Upper lobe of left lung (tissue), 6 donors: ENCODE data around the gene FAM3A. TPM values are rescaled to one million over a fixed set of nuclear protein-coding genes. Genes with fewer than 3 reads are reported as not detected.

Experiments
- ATAC-seq, 2 donors: fragments of 200-7000 bp; cut with Tn5 transposase; one replicate each; pipeline ENCODE4 v1.9.1; 2022; ENCODE audit warnings: mild to moderate bottlenecking in 2 of 2, moderate library complexity in 2 of 2; ENCODE audit not compliant: low FRiP score in 2 of 2
- DNase-seq, 2 donors: peaks; one replicate each; pipeline ENCODE4 v3.0.0-alpha.2; 2019 to 2020
- H3K27ac ChIP-seq, 4 donors: fragments of 200-600 bp; sonication (generic); one replicate each; pipeline ENCODE4 v1.5.1; 2016 to 2019
- H3K27me3 ChIP-seq, 4 donors: fragments of 200-600 bp; sonication (generic); one replicate each; pipeline ENCODE4 v1.5.1; 2017 to 2019
- H3K36me3 ChIP-seq, 4 donors: fragments of 200-600 bp; sonication (generic); one replicate each; pipeline ENCODE4 v1.5.1; 2016 to 2019
- H3K4me1 ChIP-seq, 4 donors: fragments of 200-600 bp; sonication (generic); one replicate each; pipeline ENCODE4 v1.5.1; 2018 to 2019
- H3K4me3 ChIP-seq, 4 donors: fragments of 200-600 bp; sonication (generic); one replicate each; pipeline ENCODE4 v1.5.1; 2017 to 2019; ENCODE audit warnings: mild to moderate bottlenecking in 2 of 4, moderate library complexity in 1 of 4
- H3K9me3 ChIP-seq, 4 donors: fragments of 200-600 bp; sonication (generic); one replicate each; pipeline ENCODE4 v1.5.1; 2018 to 2019
- CTCF ChIP-seq, 6 experiments: fragments of 450-650 bp in 4 of 6; fragments of 200-600 bp in 2 of 6; sonication (generic) in 2 of 6; IDR thresholded peaks; one replicate each; pipeline ENCODE4 v1.5.1; 2016 to 2019; ENCODE audit warnings: antibody characterized with exemption in 6 of 6
- EP300 ChIP-seq, 4 donors: sonication (generic); formaldehyde crosslinking; IDR thresholded peaks; one replicate each; pipeline ENCODE4 v1.5.1; 2017; ENCODE audit warnings: antibody characterized with exemption in 4 of 4, control low read depth in 2 of 4
- POLR2A ChIP-seq, 4 donors: fragments of 450-650 bp; IDR thresholded peaks; one replicate each; pipeline ENCODE4 v1.5.1; 2016 to 2017; ENCODE audit warnings: antibody characterized with exemption in 4 of 4, mild to moderate bottlenecking in 2 of 4
- POLR2AphosphoS5 ChIP-seq, 2 donors: sonication (generic); formaldehyde crosslinking; IDR thresholded peaks; one replicate each; pipeline ENCODE4 v1.5.1; 2017; ENCODE audit warnings: antibody characterized with exemption in 2 of 2
- WGBS, 2 donors: methylation state at CpG; one replicate each; pipeline ENCODE4 v1.1.5; 2017 to 2018; 5-methylcytosine and 5-hydroxymethylcytosine counted together
- total RNA-seq, 6 donors: library from RNA; depleted of rRNA in 4 of 6; stranded (reverse); fragments of >200 nt in 4 of 6; gene quantifications; one replicate each; pipeline versions ENCODE4 v1.1.0 to v1.2.1, GENCODE V29; 2016 to 2021
- donor health status: DM: no; HTN: no; CAD: no; lungs with moderate emphysema.
- donor health status: DM: no; HTN: yes; CAD: no; lungs with severe emphysema.

The FAM3A gene
- total RNA-seq, 6 donors from 2014 or later = 41.0 to 67.1 (median 49.3) TPM

- TF ChIP-seq EP300 (IDR thresholded peaks at IDR 0.05) = no peak
- no peak for TF ChIP-seq POLR2AphosphoS5 (IDR thresholded peaks at IDR 0.05)
- TF ChIP-seq CTCF (IDR thresholded peaks at IDR 0.05) = no peak
- TF ChIP-seq POLR2A (IDR thresholded peaks at IDR 0.05) = no peak
- Histone ChIP-seq H3K4me1 (no peaks in the 10 kb centered on the region), H3K9me3 (no peaks in the 10 kb centered on the region), H3K27ac (no peak overlapping the region), H3K27me3 (no peaks in the 10 kb centered on the region), H3K36me3 (peaks cover 0 to 58% (median 23%) of the 10 kb centered on the region in 4 donors), H3K4me3 (no peak overlapping the region)
- ATAC-seq (no peak), DNase-seq (no peak)
- WGBS, 2 donors = 93 to 96% methylated on average over 4 to 14 of the region's 14 CpGs
Measured at GRCh38 chrX:154470434-154470833, 45.6 kb downstream of the FAM3A start.

GRCh38 chrX:154469880-154470279 is 46.2 kb downstream of the FAM3A start:
- Histone ChIP-seq H3K27ac (no peak overlapping the region), H3K36me3 (peaks cover 0 to 59% (median 25%) of the 10 kb centered on the region in 4 donors), H3K4me1 (no peaks in the 10 kb centered on the region), H3K27me3 (no peaks in the 10 kb centered on the region), H3K4me3 (no peak overlapping the region), H3K9me3 (no peaks in the 10 kb centered on the region)
- ATAC-seq (no peak), DNase-seq (no peak)
- TF ChIP-seq EP300 (IDR thresholded peaks at IDR 0.05) (no peak), POLR2A (IDR thresholded peaks at IDR 0.05) (no peak), POLR2AphosphoS5 (IDR thresholded peaks at IDR 0.05) (no peak), CTCF (IDR thresholded peaks at IDR 0.05) (no peak)
- 95% methylated on average over 8 of the region's 18 CpGs; no CpG with 5 or more reads in 1 of the 2 donors for WGBS, 2 donors

- H3K4me1 ChIP-seq = no peaks in the 10 kb centered on the region
- no peaks in the 10 kb centered on the region for H3K27me3 ChIP-seq
- no peak overlapping the region for H3K4me3 ChIP-seq
- ATAC-seq = no peak
- H3K27ac ChIP-seq = no peak overlapping the region
- H3K36me3 ChIP-seq = peaks cover 0 to 60% (median 28%) of the 10 kb centered on the region in 4 donors
- no peak for DNase-seq
- WGBS, 2 donors = 85% methylated on average over 9 of the region's 9 CpGs; no CpG with 5 or more reads in 1 of the 2 donors
- TF ChIP-seq POLR2A (IDR thresholded peaks at IDR 0.05) (no peak), POLR2AphosphoS5 (IDR thresholded peaks at IDR 0.05) (no peak), CTCF (IDR thresholded peaks at IDR 0.05) (no peak), EP300 (IDR thresholded peaks at IDR 0.05) (no peak)
- no peaks in the 10 kb centered on the region for H3K9me3 ChIP-seq
Measured at GRCh38 chrX:154469114-154469513, 46.9 kb downstream of the FAM3A start.

- no peaks in the 10 kb centered on the region for H3K9me3 ChIP-seq
- H3K27me3 ChIP-seq = no peaks in the 10 kb centered on the region
- peaks cover 0 to 66% (median 31%) of the 10 kb centered on the region in 4 donors for H3K36me3 ChIP-seq
- H3K27ac ChIP-seq = no peak overlapping the region
- no peak overlapping the region for H3K4me3 ChIP-seq
- no peaks in the 10 kb centered on the region for H3K4me1 ChIP-seq
- ATAC-seq = no peak
- TF ChIP-seq CTCF (IDR thresholded peaks at IDR 0.05) = no peak
- TF ChIP-seq POLR2AphosphoS5 (IDR thresholded peaks at IDR 0.05) = no peak
- TF ChIP-seq EP300 (IDR thresholded peaks at IDR 0.05) = no peak
- no peak for TF ChIP-seq POLR2A (IDR thresholded peaks at IDR 0.05)
- peak in 1 of 2 donors; percentile 58 for DNase-seq
- WGBS, 2 donors = 96 to 100% methylated on average over 6 to 17 of the region's 23 CpGs
Measured at GRCh38 chrX:154468217-154468616, 47.8 kb downstream of the FAM3A start.

- Histone ChIP-seq H3K27me3 (no peaks in the 10 kb centered on the region), H3K9me3 (no peaks in the 10 kb centered on the region), H3K4me1 (no peaks in the 10 kb centered on the region), H3K4me3 (no peak overlapping the region), H3K27ac (no peak overlapping the region), H3K36me3 (peaks cover 0 to 66% (median 31%) of the 10 kb centered on the region in 4 donors)
- TF ChIP-seq CTCF (IDR thresholded peaks at IDR 0.05) = no peak
- no peak for TF ChIP-seq POLR2AphosphoS5 (IDR thresholded peaks at IDR 0.05)
- TF ChIP-seq EP300 (IDR thresholded peaks at IDR 0.05) = no peak
- no peak for TF ChIP-seq POLR2A (IDR thresholded peaks at IDR 0.05)
- ATAC-seq = no peak
- no peak for DNase-seq
- 95% methylated on average over 20 of the region's 21 CpGs; no CpG with 5 or more reads in 1 of the 2 donors for WGBS, 2 donors
Measured at GRCh38 chrX:154467556-154467955, 48.5 kb downstream of the FAM3A start.
